GM12878 (cell line): Measurements from ENCODE around the gene EDEM2. TPM values are rescaled to one million over a fixed set of nuclear protein-coding genes. Genes with fewer than 3 reads are reported as not detected.

Experiments used
- ATAC-seq: fragments of 200-7000 bp; cut with Tn5 transposase; 3 replicates; pipeline ENCODE4 v1.9.1; 2020; ENCODE audit warnings: mild to moderate bottlenecking, moderate library complexity
- BruUV-seq: library from RNA; stranded (reverse); fragments of 400-500 nt; replicated peaks from 2 replicates; lab custom pipeline; 2021; lab: Mats Ljungman, UMichigan
- CTCF ChIA-PET: fragments of 300-600 bp; sonication (Branson Sonifier 250); formaldehyde crosslinking; extraction: SDS; loops from one replicate; lab custom pipeline; 2021; ENCODE audit warnings: inconsistent platforms; lab: Yijun Ruan, JAX
- POLR2A ChIA-PET: fragments of 350-600 bp; formaldehyde crosslinking; extraction: SDS; loops from one replicate; lab custom pipeline; 2021; ENCODE audit warnings: inconsistent platforms; lab: Charles Lee
- RAD21 ChIA-PET: fragments of 300-600 bp; sonication (Branson Sonifier 250); formaldehyde crosslinking; loops from one replicate; lab custom pipeline; 2023; ENCODE audit warnings: antibody characterized with exemption; ENCODE audit not compliant: unreplicated experiment; lab: Charles Lee
- SMC1A ChIA-PET: fragments of 300-600 bp; sonication (Branson Sonifier 250); formaldehyde crosslinking; loops from one replicate; lab custom pipeline; 2023; ENCODE audit not compliant: unreplicated experiment, uncharacterized antibody; lab: Charles Lee
- DNase-seq: peaks from one replicate; pipeline ENCODE4 v3.0.0-alpha.2; 2011; ENCODE audit warnings: low read depth, low spot score
- FAIRE-seq: peaks from 3 replicates; lab custom pipeline; 2011; peaks lifted over from hg19 to GRCh38; lab: Jason Lieb, UNC
- H2AFZ ChIP-seq: 2 replicates; pipeline ENCODE4 v1.6.0; 2011; ENCODE audit warnings: low read depth, low read length, control low read depth; ENCODE audit not compliant: control insufficient read depth
- H3K27ac ChIP-seq: 2 replicates; pipeline ENCODE4 v1.5.1; 2011; ENCODE audit warnings: control low read depth; ENCODE audit not compliant: control insufficient read depth, insufficient read depth
- H3K27me3 ChIP-seq, 2 experiments: replicated peaks in 1 of 2; 2 replicates each; pipeline versions ENCODE4 v1.6.0 to v1.6.1; 2011; ENCODE audit warnings: low read length in 1 of 2; ENCODE audit not compliant: control insufficient read depth in 2 of 2, insufficient read depth in 2 of 2
- H3K36me3 ChIP-seq, 2 experiments: 2 replicates each; pipeline ENCODE4 v1.5.1; 2011; ENCODE audit warnings: low read length in 1 of 2; ENCODE audit not compliant: control insufficient read depth in 2 of 2, insufficient read depth in 2 of 2
- H3K4me1 ChIP-seq: 2 replicates; pipeline ENCODE4 v1.6.1; 2011; ENCODE audit warnings: mild to moderate bottlenecking, low read length, moderate library complexity, mixed read lengths; ENCODE audit not compliant: control insufficient read depth, insufficient read depth
- H3K4me2 ChIP-seq: 2 replicates; pipeline ENCODE4 v1.6.0; 2011; ENCODE audit warnings: control low read depth; ENCODE audit not compliant: control insufficient read depth, insufficient read depth
- H3K4me3 ChIP-seq: fragments of 200-600 bp; sonication (generic); 2 replicates; pipeline ENCODE4 v1.5.1; 2016
- H3K79me2 ChIP-seq: 2 replicates; pipeline ENCODE4 v1.6.0; 2011; ENCODE audit warnings: low read length; ENCODE audit not compliant: control insufficient read depth, insufficient read depth
- H3K9ac ChIP-seq: 2 replicates; pipeline ENCODE4 v1.8.0; 2011; ENCODE audit warnings: low read length, control low read depth, mixed read lengths; ENCODE audit not compliant: control insufficient read depth, insufficient read depth
- H3K9me3 ChIP-seq: replicated peaks from 3 replicates; pipeline ENCODE4 v1.5.1; 2011; ENCODE audit warnings: mild to moderate bottlenecking, low read length; ENCODE audit not compliant: control insufficient read depth, insufficient read depth
- H4K20me1 ChIP-seq: 2 replicates; pipeline ENCODE4 v1.6.0; 2011; ENCODE audit not compliant: control insufficient read depth, insufficient read depth
- E4F1 ChIP-seq: fragments of 450-650 bp; IDR thresholded peaks from 2 replicates; pipeline ENCODE4 v1.6.1; 2018; ENCODE audit warnings: borderline replicate concordance, mild to moderate bottlenecking; ENCODE audit not compliant: partially characterized antibody
- FOS ChIP-seq: IDR thresholded peaks from 3 replicates; pipeline ENCODE4 v1.6.1; 2011; ENCODE audit warnings: borderline replicate concordance; ENCODE audit not compliant: insufficient read length; ENCODE audit errors: extremely low read depth
- FOXM1 ChIP-seq: IDR thresholded peaks from 2 replicates; pipeline ENCODE4 v1.6.1; 2012; ENCODE audit warnings: low read depth, mild to moderate bottlenecking, inconsistent platforms, low read length, moderate library complexity
- GABPA ChIP-seq: IDR thresholded peaks from 2 replicates; pipeline ENCODE4 v1.6.1; 2014; ENCODE audit warnings: antibody characterized with exemption, low read depth, mild to moderate bottlenecking, inconsistent platforms
- IRF4 ChIP-seq: IDR thresholded peaks from 2 replicates; pipeline ENCODE4 v1.6.1; 2011; ENCODE audit warnings: low read depth, low read length
- IRF5 ChIP-seq: fragments of 450-650 bp; IDR thresholded peaks from 2 replicates; pipeline ENCODE4 v1.6.1; 2017; ENCODE audit warnings: borderline replicate concordance
- MEF2B ChIP-seq: fragments of 450-650 bp; IDR thresholded peaks from 2 replicates; pipeline ENCODE4 v1.6.1; 2018; ENCODE audit warnings: mild to moderate bottlenecking, moderate library complexity; ENCODE audit not compliant: partially characterized antibody, poor library complexity, severe bottlenecking
- NFXL1 ChIP-seq: fragments of 450-650 bp; IDR thresholded peaks from 2 replicates; pipeline ENCODE4 v1.6.1; 2017; ENCODE audit warnings: antibody characterized with exemption, mild to moderate bottlenecking, borderline replicate concordance
- NR2C1 ChIP-seq: fragments of 450-650 bp; IDR thresholded peaks from 2 replicates; pipeline ENCODE4 v1.6.1; 2017; ENCODE audit warnings: antibody characterized with exemption, mild to moderate bottlenecking, moderate library complexity
- NRF1 ChIP-seq: conservative IDR thresholded peaks from 2 replicates; pipeline ENCODE4 v1.6.1; 2011; ENCODE audit warnings: mild to moderate bottlenecking, low read depth, low read length, improper control_type of control experiment
- RAD51 ChIP-seq: fragments of 450-650 bp; IDR thresholded peaks from 2 replicates; pipeline ENCODE4 v1.6.1; 2016; ENCODE audit warnings: moderate library complexity, mild to moderate bottlenecking, inconsistent platforms
- SKIL ChIP-seq: fragments of 450-650 bp; IDR thresholded peaks from 2 replicates; pipeline ENCODE4 v1.6.1; 2017; ENCODE audit warnings: mild to moderate bottlenecking, low read depth, inconsistent platforms; ENCODE audit not compliant: poor library complexity, severe bottlenecking
- STAT3 ChIP-seq: IDR thresholded peaks from 2 replicates; pipeline ENCODE4 v1.6.1; 2011; ENCODE audit warnings: low read depth, low read length, improper control_type of control experiment
- TAF1 ChIP-seq: IDR thresholded peaks from 2 replicates; pipeline ENCODE4 v1.6.1; 2011; ENCODE audit warnings: mild to moderate bottlenecking, low read depth, low read length, borderline replicate concordance
- TBL1XR1 ChIP-seq: IDR thresholded peaks from 2 replicates; pipeline ENCODE4 v1.6.1; 2012; ENCODE audit warnings: low read depth, low read length, improper control_type of control experiment
- USF1 ChIP-seq: IDR thresholded peaks from 2 replicates; pipeline ENCODE4 v1.6.1; 2011; ENCODE audit warnings: borderline replicate concordance, low read depth, mild to moderate bottlenecking, moderate library complexity, mixed read lengths, low read length; ENCODE audit not compliant: insufficient read depth; ENCODE audit errors: extremely low read length
- YY1 ChIP-seq: IDR thresholded peaks from 2 replicates; pipeline ENCODE4 v1.6.1; 2011; ENCODE audit warnings: low read depth, mild to moderate bottlenecking, low read length
- ZNF274 ChIP-seq: IDR thresholded peaks from one replicate; pipeline ENCODE4 v1.8.0; 2011; ENCODE audit not compliant: insufficient read length, insufficient read depth
- WGBS: methylation state at CpG from one replicate; pipeline ENCODE4 v1.1.6; 2016; ENCODE audit warnings: low lambda C conversion rate; ENCODE audit not compliant: insufficient replicate concordance, insufficient coverage; ENCODE audit errors: missing lambda C conversion rate; 5-methylcytosine and 5-hydroxymethylcytosine counted together
- in situ Hi-C: fragments of 300-500 bp; cut with MboI; formaldehyde crosslinking; loops from 9 replicates; pipeline ENCODE4 v1.14.3; 2018; ENCODE audit warnings: mixed read lengths
- intact Hi-C: fragments of 100-400 bp; cut with micrococcal nuclease; formaldehyde crosslinking; loops from one replicate; pipeline ENCODE4 v1.14.2; 2022; ENCODE audit not compliant: unreplicated experiment
- polyA plus RNA-seq, 11 experiments: library from polyadenylated mRNA; depleted of rRNA in 4 of 11; unstranded in 6 of 11; stranded (reverse) in 5 of 11; fragments of >200 nt; fragmentation: Nextera tagmentation in 4 of 11; fragmentation: Illumina TruSeq in 1 of 11; extraction: Ambion mirVana in 4 of 11; extraction: Trizol in 1 of 11; gene quantifications; 1 replicate in 1 of 11; 2 replicates in 10 of 11; pipeline versions ENCODE4 v1.2.1 to v1.2.3, GENCODE V29; 2011 to 2016; ENCODE audit warnings: inconsistent platforms in 2 of 11, missing spikeins in 2 of 11, low read depth in 1 of 11
- total RNA-seq, 4 experiments: library from RNA; depleted of rRNA in 3 of 4; stranded (reverse); fragments of >200 nt in 3 of 4; fragmentation: Illumina TruSeq in 1 of 4; extraction: Trizol in 1 of 4; gene quantifications; 2 replicates each; pipeline versions ENCODE4 v1.2.1 to v1.2.3, GENCODE V29; 2013 to 2021

EDEM2 gene
- total and polyA plus RNA-seq, 10 of the 15 experiments (the other 5 are each of a cell fraction or from before 2014, with no cell fraction given), result 9.9 to 24.8 (median 14.8) TPM

- CTCF ChIA-PET, result interaction anchor here (1.5 kb wide), 1 partner anchor 12 kb away, joined by 5 read pairs; no protein-coding TSS in a partner anchor
Measured at GRCh38 chr20:35156978-35157377, 9.8 kb upstream of the EDEM2 start.

More at GRCh38 chr20:35156978-35157377, 9.8 kb upstream of the EDEM2 start:
- BruUV-seq, result no TSS peak
- H3K36me3 ChIP-seq, result no peaks in the 10 kb centered on the region
- no peak for ATAC-seq
- H3K9me3 ChIP-seq, result no peaks in the 10 kb centered on the region
- H3K4me3 ChIP-seq, result no peak overlapping the region
- no peak overlapping the region for H3K27ac ChIP-seq
- 37% methylated on average over 6 of the region's 6 CpGs for WGBS
- H2AFZ ChIP-seq, result no peak overlapping the region
- DNase-seq, result no peak
- H4K20me1 ChIP-seq, result no peaks in the 10 kb centered on the region
- intact Hi-C loops, result no loop called here
- POLR2A ChIA-PET, result no interaction called here
- FAIRE-seq, result no peak
- SMC1A ChIA-PET, result no interaction called here
- in situ Hi-C loops, result no loop called here
- RAD21 ChIA-PET, result no interaction called here
- H3K4me1 ChIP-seq, result no peaks in the 10 kb centered on the region
- H3K27me3 ChIP-seq, result no peaks in the 10 kb centered on the region
- no peak for TF ChIP-seq IRF5
- TF ChIP-seq STAT3, result no peak
- no peak for TF ChIP-seq E4F1
- no peak for TF ChIP-seq YY1
- no peak for TF ChIP-seq TAF1
- no peak for TF ChIP-seq ZNF274
- no peak for TF ChIP-seq FOXM1
- TF ChIP-seq FOS, result no peak
- no peak for TF ChIP-seq TBL1XR1
- no peak for TF ChIP-seq GABPA
- TF ChIP-seq USF1, result no peak
- no peak for TF ChIP-seq SKIL
- no peak for TF ChIP-seq NR2C1
- no peak for TF ChIP-seq MEF2B
- no peak for TF ChIP-seq NFXL1
- no peak for TF ChIP-seq RAD51
- TF ChIP-seq IRF4, result no peak
- TF ChIP-seq NRF1, result no peak
- no peak overlapping the region for H3K4me2 ChIP-seq
- H3K9ac ChIP-seq, result no peak overlapping the region
- no peaks in the 10 kb centered on the region for H3K79me2 ChIP-seq
